ENCODE measurements around the gene DERL2.
A peak's percentile ranks its signal among the peaks of the same experiment; 100 is the strongest.
"Not testable (repeated sequence)": the region's sequence is repeated elsewhere in the genome, so short reads cannot be mapped to it uniquely, and the experiment has no call there.

The DERL2 gene

DNA sequence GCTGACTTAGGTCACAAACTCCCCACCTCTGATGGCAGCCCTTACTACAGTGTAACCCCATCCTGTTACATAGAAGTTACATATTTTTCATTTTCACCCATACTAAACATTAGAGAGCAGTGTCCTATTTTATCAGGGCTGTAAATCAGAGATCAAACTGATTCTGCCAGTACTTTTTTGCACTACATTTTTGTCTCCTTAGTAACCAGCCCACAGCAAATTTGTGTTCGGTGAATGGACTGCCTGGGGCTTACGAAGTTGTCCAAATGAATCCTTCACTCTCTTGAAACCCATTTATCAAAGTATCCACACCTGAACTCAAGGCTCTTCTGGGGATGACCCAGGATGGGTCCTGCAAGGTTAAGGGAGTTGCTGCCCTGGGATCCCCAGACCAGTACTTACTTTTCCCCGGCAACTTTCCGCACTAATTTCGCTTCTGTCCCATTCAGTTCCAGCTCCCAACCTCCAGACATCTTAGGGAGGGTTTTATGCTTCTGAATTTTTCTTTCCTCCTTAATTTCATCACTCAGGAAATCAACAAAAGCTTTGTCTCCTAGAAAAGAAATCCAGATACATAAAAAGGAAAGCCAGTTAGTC lies 48.2 kb downstream of the DERL2 start:
- Histone ChIP-seq H3K36me3 (replicated peaks; ENCODE audit: insufficient read depth, low read length) (peaks cover 16% of the 10 kb centered on the region), H3K4me2 (ENCODE audit: low read depth, low read length) (peak overlapping the region; percentile 80), H3K79me2 (ENCODE audit: low read length) (peaks cover 54% of the 10 kb centered on the region), H3K27ac (ENCODE audit: low read length) (no peak overlapping the region), H2AFZ (ENCODE audit: low read length) (no peak overlapping the region), H3K27me3 (replicated peaks; ENCODE audit: insufficient read depth, low read length) (no peaks in the 10 kb centered on the region), H3K9me2 (replicated peaks; ENCODE audit: insufficient read depth, low read length) (no peaks in the 10 kb centered on the region), H4K20me1 (ENCODE audit: insufficient read depth, low read length) (no peaks in the 10 kb centered on the region), H3K9me3 (replicated peaks; ENCODE audit: insufficient read depth, low read length) (no peaks in the 10 kb centered on the region), H3K4me3 (ENCODE audit: low read length) (peak overlapping the region; percentile 76), H3K9ac (ENCODE audit: low read length) (peak overlapping the region; percentile 74), H3K4me1 (ENCODE audit: low read length) (peaks cover 10% of the 10 kb centered on the region), H3F3A (ENCODE audit: insufficient read depth, low read length) (peaks cover 10% of the 10 kb centered on the region)
- no peak for DNase-seq
- TF ChIP-seq, protein P1, sequence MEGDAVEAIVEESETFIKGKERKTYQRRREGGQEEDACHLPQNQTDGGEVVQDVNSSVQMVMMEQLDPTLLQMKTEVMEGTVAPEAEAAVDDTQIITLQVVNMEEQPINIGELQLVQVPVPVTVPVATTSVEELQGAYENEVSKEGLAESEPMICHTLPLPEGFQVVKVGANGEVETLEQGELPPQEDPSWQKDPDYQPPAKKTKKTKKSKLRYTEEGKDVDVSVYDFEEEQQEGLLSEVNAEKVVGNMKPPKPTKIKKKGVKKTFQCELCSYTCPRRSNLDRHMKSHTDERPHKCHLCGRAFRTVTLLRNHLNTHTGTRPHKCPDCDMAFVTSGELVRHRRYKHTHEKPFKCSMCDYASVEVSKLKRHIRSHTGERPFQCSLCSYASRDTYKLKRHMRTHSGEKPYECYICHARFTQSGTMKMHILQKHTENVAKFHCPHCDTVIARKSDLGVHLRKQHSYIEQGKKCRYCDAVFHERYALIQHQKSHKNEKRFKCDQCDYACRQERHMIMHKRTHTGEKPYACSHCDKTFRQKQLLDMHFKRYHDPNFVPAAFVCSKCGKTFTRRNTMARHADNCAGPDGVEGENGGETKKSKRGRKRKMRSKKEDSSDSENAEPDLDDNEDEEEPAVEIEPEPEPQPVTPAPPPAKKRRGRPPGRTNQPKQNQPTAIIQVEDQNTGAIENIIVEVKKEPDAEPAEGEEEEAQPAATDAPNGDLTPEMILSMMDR (IDR thresholded peaks at IDR 0.05; ENCODE audit: low read length): no peak
- TF ChIP-seq EZH2phosphoT487 (IDR thresholded peaks at IDR 0.05; ENCODE audit: low read length): no peak
- TF ChIP-seq EZH2 (optimal IDR thresholded peaks at IDR 0.05; ENCODE audit: low read depth, low read length): no peak

DNA sequence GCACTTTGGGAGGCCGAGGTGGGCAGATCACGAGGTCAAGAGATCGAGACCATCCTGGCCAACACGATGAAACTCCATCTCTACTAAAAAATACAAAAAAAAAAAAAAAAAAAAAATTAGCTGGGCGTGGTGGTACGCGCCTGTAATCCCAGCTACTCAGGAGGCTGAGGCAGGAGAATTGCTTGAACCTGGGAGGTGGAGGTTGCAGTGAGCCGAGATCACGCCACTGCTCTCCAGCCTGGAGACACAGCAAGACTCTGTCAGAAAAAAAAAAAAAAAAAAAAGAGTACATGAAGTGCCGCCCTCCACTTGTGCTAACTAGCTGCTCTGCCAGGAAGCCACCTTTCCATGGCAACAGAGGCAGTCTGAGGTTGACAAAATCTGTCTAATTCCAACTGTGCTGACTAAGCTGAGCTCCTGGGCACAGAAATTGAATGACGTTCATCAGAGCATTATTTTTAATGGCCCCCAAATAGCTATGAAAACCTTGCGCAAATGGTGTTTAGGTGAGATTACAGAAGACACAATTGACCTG lies 50.1 kb downstream of the DERL2 start:
- not testable (repeated sequence) for H3K9ac ChIP-seq (ENCODE audit: low read length); H3K4me1 ChIP-seq (ENCODE audit: low read length); H3K4me3 ChIP-seq (ENCODE audit: low read length); DNase-seq; H3K9me2 ChIP-seq (replicated peaks; ENCODE audit: insufficient read depth, low read length); H3K27ac ChIP-seq (ENCODE audit: low read length); H2AFZ ChIP-seq (ENCODE audit: low read length); H3K9me3 ChIP-seq (replicated peaks; ENCODE audit: insufficient read depth, low read length); H4K20me1 ChIP-seq (ENCODE audit: insufficient read depth, low read length); H3K4me2 ChIP-seq (ENCODE audit: low read depth, low read length); H3K27me3 ChIP-seq (replicated peaks; ENCODE audit: insufficient read depth, low read length)
- Histone ChIP-seq H3K36me3 (replicated peaks; ENCODE audit: insufficient read depth, low read length) (peaks cover 19% of the 10 kb centered on the region), H3K79me2 (ENCODE audit: low read length) (peaks cover 56% of the 10 kb centered on the region), H3F3A (ENCODE audit: insufficient read depth, low read length) (peaks cover 23% of the 10 kb centered on the region)

DNA sequence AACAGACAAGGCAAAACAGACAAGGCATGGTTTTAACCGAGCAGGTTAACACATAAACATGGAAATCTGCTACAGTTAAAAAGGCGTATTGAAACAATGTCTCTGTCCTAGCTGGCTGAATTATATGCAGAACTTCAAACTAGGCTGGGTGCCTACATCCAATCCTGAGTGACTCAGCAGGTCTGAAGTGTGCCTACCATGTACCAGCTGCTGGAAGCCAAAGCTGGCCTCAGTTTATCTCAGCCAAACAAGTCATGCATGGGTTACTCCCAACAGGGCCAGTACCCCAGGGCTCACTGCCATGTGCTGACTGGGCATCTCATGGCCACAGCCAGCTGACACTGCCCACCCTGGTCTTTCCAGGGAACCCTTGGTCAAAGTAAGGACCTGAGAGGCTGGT lies 51.0 kb downstream of the DERL2 start:
- Histone ChIP-seq H3K36me3 (replicated peaks; ENCODE audit: insufficient read depth, low read length) (peaks cover 19% of the 10 kb centered on the region), H3K9me2 (replicated peaks; ENCODE audit: insufficient read depth, low read length) (no peaks in the 10 kb centered on the region), H4K20me1 (ENCODE audit: insufficient read depth, low read length) (no peaks in the 10 kb centered on the region), H3K4me2 (ENCODE audit: low read depth, low read length) (no peak overlapping the region), H3F3A (ENCODE audit: insufficient read depth, low read length) (peaks cover 21% of the 10 kb centered on the region), H3K27me3 (replicated peaks; ENCODE audit: insufficient read depth, low read length) (no peaks in the 10 kb centered on the region), H3K27ac (ENCODE audit: low read length) (no peak overlapping the region), H3K4me1 (ENCODE audit: low read length) (peaks cover 10% of the 10 kb centered on the region), H3K9me3 (replicated peaks; ENCODE audit: insufficient read depth, low read length) (no peaks in the 10 kb centered on the region), H3K4me3 (ENCODE audit: low read length) (no peak overlapping the region), H3K9ac (ENCODE audit: low read length) (no peak overlapping the region), H3K79me2 (ENCODE audit: low read length) (peaks cover 56% of the 10 kb centered on the region), H2AFZ (ENCODE audit: low read length) (no peak overlapping the region)
- no peak for DNase-seq
- TF ChIP-seq, protein P1 (IDR thresholded peaks at IDR 0.05; ENCODE audit: low read length): no peak
- TF ChIP-seq EZH2 (optimal IDR thresholded peaks at IDR 0.05; ENCODE audit: low read depth, low read length) (no peak), EZH2phosphoT487 (IDR thresholded peaks at IDR 0.05; ENCODE audit: low read length) (no peak)

DNA sequence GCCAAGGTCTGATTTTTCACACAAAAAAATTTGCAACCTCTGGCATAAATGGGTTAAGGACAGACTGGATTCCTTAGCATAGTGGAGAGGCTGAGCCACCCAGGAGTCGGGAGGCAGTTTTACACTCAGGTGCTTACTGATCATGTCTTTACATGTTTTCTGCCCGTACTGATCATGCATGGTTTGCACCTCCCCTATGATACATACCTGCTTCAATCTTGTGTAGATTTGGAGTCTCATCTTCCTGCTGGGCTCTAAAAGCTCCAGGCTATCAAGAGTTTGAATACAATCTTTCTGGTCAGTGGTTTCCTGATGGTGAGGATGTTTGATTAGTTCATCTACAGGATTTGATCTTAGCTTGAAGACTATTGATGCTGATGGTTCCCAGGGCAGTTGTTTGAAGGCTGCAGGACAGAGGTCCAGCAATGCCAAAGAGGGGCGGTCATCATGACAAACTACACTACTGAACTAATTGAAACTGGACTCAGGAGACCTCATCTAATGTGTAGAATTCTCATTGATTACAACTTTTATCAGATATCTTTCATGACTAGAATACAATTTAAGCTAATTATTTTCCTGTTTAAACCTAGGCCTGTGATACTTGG lies 53.9 kb downstream of the DERL2 start:
- no peaks in the 10 kb centered on the region for H4K20me1 ChIP-seq (ENCODE audit: insufficient read depth, low read length)

DNA sequence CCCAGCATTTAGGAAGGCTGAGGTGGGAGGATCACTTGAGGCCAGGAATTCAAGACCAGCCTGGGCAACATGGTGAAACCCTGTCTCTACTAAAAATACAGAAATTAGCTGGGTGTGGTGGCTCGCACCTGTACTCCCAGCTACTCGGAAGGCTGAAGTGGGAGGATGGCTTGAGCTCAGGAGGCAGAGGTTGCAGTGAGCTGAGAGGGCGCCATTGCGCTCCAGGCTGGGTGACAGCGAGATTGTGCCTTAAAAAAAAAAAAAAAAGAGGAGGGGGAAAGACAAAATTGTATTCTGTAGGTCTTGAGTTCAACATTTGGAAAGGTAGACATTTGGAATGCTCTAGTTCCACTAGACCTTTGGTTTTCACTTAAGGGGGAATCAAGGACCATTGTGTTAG lies 54.7 kb downstream of the DERL2 start:
- not testable (repeated sequence) for H3K9ac ChIP-seq (ENCODE audit: low read length); H3K4me2 ChIP-seq (ENCODE audit: low read depth, low read length); H3K4me1 ChIP-seq (ENCODE audit: low read length); H3K27me3 ChIP-seq (replicated peaks; ENCODE audit: insufficient read depth, low read length); H3K4me3 ChIP-seq (ENCODE audit: low read length); DNase-seq; H2AFZ ChIP-seq (ENCODE audit: low read length); H3K9me2 ChIP-seq (replicated peaks; ENCODE audit: insufficient read depth, low read length); H3K9me3 ChIP-seq (replicated peaks; ENCODE audit: insufficient read depth, low read length); H4K20me1 ChIP-seq (ENCODE audit: insufficient read depth, low read length); H3K27ac ChIP-seq (ENCODE audit: low read length)
- peaks cover 29% of the 10 kb centered on the region for H3K79me2 ChIP-seq (ENCODE audit: low read length)
- H3K36me3 ChIP-seq (replicated peaks; ENCODE audit: insufficient read depth, low read length): peaks cover 20% of the 10 kb centered on the region
- H3F3A ChIP-seq (ENCODE audit: insufficient read depth, low read length): peaks cover 21% of the 10 kb centered on the region

More for the DNA sequence above, 53.9 kb downstream of the DERL2 start:
- Histone ChIP-seq H3K9me2 (replicated peaks; ENCODE audit: insufficient read depth, low read length) (no peaks in the 10 kb centered on the region), H3K27me3 (replicated peaks; ENCODE audit: insufficient read depth, low read length) (no peaks in the 10 kb centered on the region), H3K27ac (ENCODE audit: low read length) (no peak overlapping the region), H2AFZ (ENCODE audit: low read length) (no peak overlapping the region), H3K79me2 (ENCODE audit: low read length) (peaks cover 37% of the 10 kb centered on the region), H3K4me2 (ENCODE audit: low read depth, low read length) (no peak overlapping the region), H3F3A (ENCODE audit: insufficient read depth, low read length) (peaks cover 21% of the 10 kb centered on the region), H3K36me3 (replicated peaks; ENCODE audit: insufficient read depth, low read length) (peaks cover 19% of the 10 kb centered on the region), H3K9ac (ENCODE audit: low read length) (no peak overlapping the region), H3K4me1 (ENCODE audit: low read length) (no peaks in the 10 kb centered on the region), H3K4me3 (ENCODE audit: low read length) (no peak overlapping the region), H3K9me3 (replicated peaks; ENCODE audit: insufficient read depth, low read length) (no peaks in the 10 kb centered on the region)
- no peak for DNase-seq
- no peak for TF ChIP-seq EZH2 (optimal IDR thresholded peaks at IDR 0.05; ENCODE audit: low read depth, low read length)
- TF ChIP-seq, protein P1 (IDR thresholded peaks at IDR 0.05; ENCODE audit: low read length): no peak
- TF ChIP-seq EZH2phosphoT487 (IDR thresholded peaks at IDR 0.05; ENCODE audit: low read length): no peak
